Stimulated activated CD4-positive, alpha-beta T cell treated with anti-CD3 and anti-CD28 coated beads, TNF-alpha, amount 100 ng/mL, for 1 hour (primary cell): ENCODE data around the gene DNM2.
"Not testable (repeated sequence)": the region's sequence is repeated elsewhere in the genome, so short reads cannot be mapped to it uniquely, and the experiment has no call there.

Experiments
- DNase-seq, 3 donors: peaks; one replicate each; pipeline ENCODE4 v3.0.0-alpha.2; 2020; ENCODE audit warnings: low read depth in 3 of 3, low spot score in 1 of 3

Gene DNM2

GRCh38 chr19:10831987-10832938 lies 114.4 kb downstream of the DNM2 start:
- DNase-seq: no peak

DNA sequence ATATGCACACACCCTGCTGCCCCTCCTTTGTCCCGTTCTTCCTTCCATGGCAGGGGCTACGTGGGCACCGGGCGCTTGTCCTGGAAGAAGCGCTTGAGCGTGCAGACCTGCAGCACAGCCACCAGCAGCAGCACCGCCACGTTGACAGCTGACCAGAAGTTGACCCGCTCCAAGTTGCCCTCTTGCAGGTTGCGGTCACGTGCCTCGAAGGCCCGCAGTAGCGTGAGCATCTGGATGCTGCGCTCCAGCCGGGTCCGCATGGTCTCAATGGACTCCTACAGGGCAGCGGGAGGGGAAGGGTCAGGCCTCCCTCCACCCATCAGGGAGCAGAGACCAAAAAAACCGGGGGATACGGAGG lies 115.0 kb downstream of the DNM2 start:
- DNase-seq: no peak

- no peak for DNase-seq
These were observed 117.3 kb downstream of the DNM2 start for GRCh38 chr19:10835089-10835753.

GRCh38 chr19:10835754-10836478 lies 118.0 kb downstream of the DNM2 start, which contains the start of gene TMED1:
TSS of gene TMED1 (minus strand) at chr19:10836212. CDS start at chr19:10836191, 21 bp downstream.
- peak; percentile 76 to 90 (median 88) for DNase-seq

DNA sequence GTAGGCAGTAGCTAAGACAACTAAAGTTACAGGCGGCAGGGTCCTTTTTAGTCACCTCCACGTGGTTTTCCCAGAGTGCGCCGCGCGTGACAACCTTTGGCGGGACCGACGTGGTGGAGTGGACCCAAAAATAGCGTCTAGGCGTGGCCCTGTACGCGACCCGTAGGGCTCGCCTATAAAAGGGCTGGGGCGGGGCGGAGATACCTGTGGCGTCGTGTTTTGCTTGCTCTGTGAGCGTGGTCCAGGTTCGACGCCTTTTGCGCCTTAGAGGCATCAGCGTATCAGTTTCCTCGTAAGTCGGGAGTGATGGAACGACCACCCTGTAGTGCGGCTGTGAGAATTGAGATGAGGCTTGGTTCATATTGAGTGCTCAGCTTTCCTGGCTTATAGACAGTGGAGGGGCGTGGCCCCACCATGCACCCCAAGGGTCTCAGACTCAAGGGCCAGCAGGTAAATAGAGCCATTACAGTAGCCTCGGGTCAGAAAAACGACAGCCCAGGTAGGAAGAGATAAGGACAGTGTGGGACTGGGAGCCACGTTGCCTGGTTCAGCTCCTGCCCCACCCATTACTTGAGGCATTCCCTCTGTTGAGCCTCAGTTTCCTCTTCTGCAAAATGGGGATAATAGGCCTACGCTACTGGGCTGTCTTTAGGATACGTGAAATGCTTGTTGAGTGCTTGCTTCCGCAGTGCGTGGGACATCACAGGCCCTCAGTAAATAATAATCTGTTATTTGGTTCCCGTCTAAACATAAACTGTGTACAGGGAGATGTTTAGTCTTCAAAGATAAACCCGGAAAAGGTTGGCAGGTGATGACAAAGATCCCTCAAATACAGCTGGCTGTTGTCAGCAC lies 118.8 kb downstream of the DNM2 start:
- DNase-seq: peak in 2 of 3 donors; percentile 46 to 67

- not testable (repeated sequence) for DNase-seq
These were observed 119.8 kb downstream of the DNM2 start for GRCh38 chr19:10837649-10838048.

GRCh38 chr19:10838377-10838776 lies 120.5 kb downstream of the DNM2 start:
- no peak for DNase-seq

DNA sequence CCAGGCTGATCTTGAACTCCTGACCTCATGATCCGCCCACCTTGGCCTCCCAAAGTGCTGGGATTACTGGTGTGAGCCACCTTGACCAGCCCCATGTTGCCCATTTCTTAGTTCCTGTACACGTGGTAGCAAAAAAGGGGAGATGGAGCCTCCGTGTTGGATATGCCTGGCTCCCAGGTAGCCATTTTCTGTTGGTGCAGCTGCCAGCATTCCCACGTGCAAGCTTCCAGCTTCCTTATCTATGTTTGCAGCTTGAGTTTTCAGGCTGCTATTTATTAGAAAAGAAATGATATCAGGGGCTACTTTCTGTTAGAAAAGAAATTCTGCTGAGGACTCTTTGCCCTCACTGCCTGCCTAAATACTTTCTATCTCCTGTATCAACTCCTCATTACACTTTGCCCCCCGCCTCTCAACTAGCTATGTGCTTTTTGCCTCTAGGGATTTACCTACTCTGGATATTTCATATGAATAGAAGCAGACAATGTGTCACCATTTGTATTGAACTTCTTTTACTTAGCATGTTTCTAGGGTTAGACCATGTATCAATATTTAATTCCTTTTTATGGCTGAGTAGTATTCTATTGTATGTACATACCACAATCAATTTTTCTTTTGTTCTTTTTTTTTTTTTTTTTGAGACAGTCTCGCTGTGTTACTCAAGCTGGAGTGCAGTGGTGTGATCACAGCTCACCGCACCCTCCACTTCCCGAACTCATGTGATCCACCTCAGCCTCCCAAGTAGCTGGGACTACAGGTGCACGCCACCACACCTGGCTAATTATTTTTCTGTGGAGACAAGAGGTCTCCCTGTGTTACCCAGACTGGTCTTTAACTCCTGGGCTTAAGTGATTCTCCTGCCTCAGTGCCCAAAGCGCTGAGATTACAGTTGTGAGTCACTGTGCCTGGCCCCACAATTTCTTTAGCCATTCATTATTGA lies 121.5 kb downstream of the DNM2 start:
- DNase-seq: no peak

GRCh38 chr19:10842788-10843187 lies 124.9 kb downstream of the DNM2 start:
- DNase-seq: no peak

DNA sequence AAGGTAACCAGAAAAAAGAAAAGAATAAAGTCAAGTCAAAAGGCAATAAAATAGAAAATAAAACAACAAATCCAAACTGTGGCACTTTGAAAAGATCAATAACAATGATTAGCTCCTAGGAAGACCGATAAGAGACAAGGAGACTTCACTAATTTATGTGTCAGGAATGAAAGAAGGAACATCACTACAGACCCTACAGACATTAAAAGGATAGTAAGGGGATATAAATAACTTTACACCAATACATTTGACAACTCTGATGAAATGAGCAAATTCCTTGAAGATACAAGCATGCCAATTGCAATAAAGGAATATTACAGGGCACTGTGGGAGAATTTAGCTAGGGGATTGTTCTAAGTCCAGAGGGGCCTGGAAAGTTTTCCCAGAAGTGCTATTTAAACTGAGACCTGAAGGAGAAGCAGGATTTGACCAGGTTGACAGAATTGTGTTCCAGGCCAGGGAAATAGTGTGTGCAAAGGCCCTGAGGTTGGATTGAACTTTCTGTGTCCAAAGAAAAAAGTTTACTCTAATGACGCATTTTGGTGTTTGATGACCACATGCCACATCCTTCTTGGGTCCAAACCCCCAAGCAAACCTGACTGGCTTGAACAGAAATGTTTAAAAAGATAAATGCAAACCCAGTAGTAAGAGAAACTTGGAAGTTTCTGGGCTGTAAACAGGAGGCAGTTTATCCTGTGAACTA lies 128.8 kb downstream of the DNM2 start:
- no peak for DNase-seq

- DNase-seq: no peak
These were observed 130.5 kb downstream of the DNM2 start, which contains the start of gene C19orf38 for GRCh38 chr19:10848230-10848856. TSS of gene C19orf38 (plus strand) at chr19:10848415. CDS start at chr19:10848509, 94 bp downstream.

GRCh38 chr19:10850631-10851030 lies 132.8 kb downstream of the DNM2 start:
- no peak for DNase-seq

- no peak for DNase-seq
These were observed 134.4 kb downstream of the DNM2 start for GRCh38 chr19:10852098-10852800.

DNA sequence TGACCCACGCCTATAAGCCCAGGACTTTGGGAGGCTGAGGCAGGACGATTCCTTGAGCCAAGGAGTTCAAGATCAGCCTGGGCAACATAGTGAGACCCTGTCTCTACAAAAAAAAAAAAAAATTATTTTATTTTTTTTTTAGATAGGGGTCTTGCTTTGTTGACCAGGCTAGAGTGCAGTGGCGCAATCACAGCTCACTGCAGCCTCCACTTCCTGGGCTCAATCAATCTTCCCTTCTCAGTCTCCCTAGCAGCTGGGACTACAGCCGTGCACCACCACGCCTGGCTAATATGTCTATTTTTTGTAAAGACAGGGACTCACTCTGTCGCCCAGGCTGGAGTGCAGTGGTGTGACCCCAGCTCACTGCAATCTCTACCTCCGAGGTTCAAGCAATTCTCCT lies 135.1 kb downstream of the DNM2 start:
- no peak for DNase-seq

DNA sequence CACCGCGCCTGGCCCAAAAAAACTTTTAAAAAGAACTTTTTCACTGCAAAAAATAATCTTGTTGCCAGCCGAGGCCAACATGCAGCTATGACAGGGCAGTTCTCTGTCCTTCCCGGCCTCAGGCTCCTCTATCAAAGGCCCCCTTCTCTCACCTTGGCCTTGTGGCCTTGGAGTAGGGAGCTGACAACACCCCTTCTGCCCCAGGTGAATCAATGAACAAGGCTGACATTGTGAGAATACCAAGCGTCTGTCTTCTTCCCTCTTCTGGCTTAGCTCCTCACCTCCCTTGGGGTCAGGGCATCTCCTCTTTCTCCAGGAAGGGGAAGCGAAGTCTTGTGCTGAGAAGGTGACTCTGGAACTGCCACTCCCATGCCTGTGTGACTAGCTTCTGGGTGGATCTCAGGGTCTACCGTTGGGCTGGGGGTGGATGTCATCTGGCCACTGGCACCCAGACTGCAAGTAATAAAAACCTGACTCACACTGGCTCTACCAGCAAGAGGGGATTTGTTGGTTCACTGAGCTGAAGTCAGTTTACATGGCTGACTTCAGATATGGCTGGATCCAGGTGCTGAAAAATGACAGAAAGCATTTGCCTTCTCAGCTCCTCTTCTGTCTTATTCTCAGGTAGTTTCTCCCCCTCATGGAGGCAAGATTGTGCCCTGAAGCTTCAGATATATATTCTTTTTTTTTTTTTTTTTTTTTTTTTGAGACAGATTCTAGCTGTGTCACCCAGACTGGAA lies 136.6 kb downstream of the DNM2 start:
- no peak for DNase-seq

GRCh38 chr19:10855879-10856522 lies 138.1 kb downstream of the DNM2 start:
- no peak for DNase-seq

DNA sequence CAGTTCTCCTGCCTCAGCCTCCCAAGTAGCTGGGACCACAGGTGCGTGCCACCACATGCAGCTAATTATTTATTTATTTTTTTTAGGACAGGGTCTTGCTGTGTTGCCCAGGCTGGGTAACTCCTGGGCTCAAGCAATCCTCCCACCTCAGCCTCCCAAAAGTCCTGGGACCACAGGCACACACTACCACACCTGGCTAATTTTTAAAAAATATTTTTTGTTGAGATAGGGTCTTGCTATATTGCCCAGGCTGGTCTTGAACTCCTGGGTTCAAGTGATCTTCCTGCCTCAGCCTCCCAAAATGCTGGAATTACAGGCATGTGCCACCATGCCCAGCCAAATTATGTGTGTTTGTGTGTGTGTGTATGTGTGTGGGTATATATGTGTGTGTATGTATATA lies 139.0 kb downstream of the DNM2 start:
- not testable (repeated sequence) for DNase-seq
